Spleen (tissue), 11 donors: ENCODE results near the gene GRAMD1B. TPM values are rescaled to one million over a fixed set of nuclear protein-coding genes. Genes with fewer than 3 reads are reported as not detected.

Source experiments
- DNase-seq: peaks from one replicate; pipeline ENCODE4 v3.0.0-alpha.2; 2020
- H3K27ac ChIP-seq, 8 donors: fragments of 200-600 bp; sonication (generic) in 7 of 8; 1 replicate in 4 of 8; 2 replicates in 4 of 8; pipeline versions ENCODE4 v1.5.0 to v1.8.0; 2016 to 2021; ENCODE audit warnings: inconsistent platforms in 4 of 8, mild to moderate bottlenecking in 4 of 8, moderate library complexity in 1 of 8
- H3K27me3 ChIP-seq, 7 donors: fragments of 200-600 bp; sonication (generic) in 6 of 7; replicated peaks in 1 of 7; 1 replicate in 4 of 7; 2 replicates in 3 of 7; pipeline versions ENCODE4 v1.5.0 to v1.8.0; 2016 to 2021; ENCODE audit warnings: inconsistent platforms in 3 of 7, mild to moderate bottlenecking in 1 of 7
- H3K36me3 ChIP-seq, 6 donors: fragments of 200-600 bp; sonication (generic) in 5 of 6; 1 replicate in 4 of 6; 2 replicates in 2 of 6; pipeline versions ENCODE4 v1.5.0 to v1.8.0; 2016 to 2021; ENCODE audit warnings: inconsistent platforms in 2 of 6
- H3K4me1 ChIP-seq, 6 donors: fragments of 200-600 bp; sonication (generic) in 5 of 6; 1 replicate in 3 of 6; 2 replicates in 3 of 6; pipeline versions ENCODE4 v1.5.0 to v1.8.0; 2016 to 2021; ENCODE audit warnings: inconsistent platforms in 3 of 6
- H3K4me3 ChIP-seq, 8 donors: fragments of 200-600 bp; sonication (generic) in 7 of 8; 1 replicate in 4 of 8; 2 replicates in 4 of 8; pipeline versions ENCODE4 v1.5.0 to v1.8.0; 2016 to 2021; ENCODE audit warnings: inconsistent platforms in 4 of 8, mild to moderate bottlenecking in 4 of 8, moderate library complexity in 2 of 8
- H3K9me3 ChIP-seq, 8 donors: fragments of 200-600 bp; sonication (generic) in 7 of 8; 1 replicate in 4 of 8; 2 replicates in 4 of 8; pipeline versions ENCODE4 v1.5.0 to v1.8.0; 2016 to 2021; ENCODE audit warnings: inconsistent platforms in 4 of 8
- POLR2A ChIP-seq, 3 donors: fragments of 450-650 bp; IDR thresholded peaks; one replicate each; pipeline ENCODE4 v1.5.1; 2017; ENCODE audit warnings: antibody characterized with exemption in 3 of 3, mild to moderate bottlenecking in 1 of 3
- POLR2AphosphoS5 ChIP-seq, 3 donors: sonication (generic); formaldehyde crosslinking; IDR thresholded peaks; one replicate each; pipeline ENCODE4 v1.5.1; 2017; ENCODE audit warnings: antibody characterized with exemption in 3 of 3
- WGBS, 5 donors: extraction: QIAGEN DNeasy Blood & Tissue Kit in 3 of 5; methylation state at CpG; one replicate each; pipeline versions ENCODE4 v1.1.5 to v1.1.7; 2013 to 2018; 5-methylcytosine and 5-hydroxymethylcytosine counted together
- intact Hi-C: fragments of 100-400 bp; cut with DNase I; formaldehyde crosslinking; loops from one replicate; pipeline ENCODE4 v1.15.0; 2023; ENCODE audit warnings: low total_unique reads
- polyA plus RNA-seq, 3 donors: library from polyadenylated mRNA; stranded (reverse); fragments of 200-250 nt; gene quantifications; one replicate each; pipeline ENCODE4 v1.2.1, GENCODE V29; 2013
- total RNA-seq, 7 donors: library from RNA; depleted of rRNA in 3 of 7; stranded (reverse); fragments of >200 nt in 3 of 7; fragmentation: NEBNext Ultra II Directional in 4 of 7; extraction: Animal tissue kit (Norgen Biotek cat#: 25700) in 4 of 7; gene quantifications; one replicate each; pipeline versions ENCODE4 v1.1.0 to v1.2.1, GENCODE V29; 2016 to 2021
- TF ChIP-seq, protein P1 (sequence below), 11 experiments: fragments of 200-600 bp in 7 of 11; fragments of 450-650 bp in 4 of 11; sonication (generic) in 4 of 11; IDR thresholded peaks in 8 of 11; conservative IDR thresholded peaks in 3 of 11; 1 replicate in 7 of 11; 2 replicates in 4 of 11; pipeline versions ENCODE4 v1.4.0 to v1.8.0; 2016 to 2021; ENCODE audit warnings: antibody characterized with exemption in 11 of 11, inconsistent platforms in 4 of 11, mild to moderate bottlenecking in 1 of 11
- donor health status: healthy with polysubstance abuse.
- donor health status: DM: no; HTN: no; CAD: no; lungs with moderate emphysema.
- donor health status: DM: no; HTN: no; CAD: no.
- donor health status: Bipolar disorder and iron deficiency.
- donor health status: healthy.
- donor health status: DM: no; HTN: no; CAD: no.
- donor health status: DM: yes; HTN: yes; CAD: no.

The GRAMD1B gene
- total and polyA plus RNA-seq, 10 donors = 1.7 to 15.6 (median 7.5) TPM

DNA sequence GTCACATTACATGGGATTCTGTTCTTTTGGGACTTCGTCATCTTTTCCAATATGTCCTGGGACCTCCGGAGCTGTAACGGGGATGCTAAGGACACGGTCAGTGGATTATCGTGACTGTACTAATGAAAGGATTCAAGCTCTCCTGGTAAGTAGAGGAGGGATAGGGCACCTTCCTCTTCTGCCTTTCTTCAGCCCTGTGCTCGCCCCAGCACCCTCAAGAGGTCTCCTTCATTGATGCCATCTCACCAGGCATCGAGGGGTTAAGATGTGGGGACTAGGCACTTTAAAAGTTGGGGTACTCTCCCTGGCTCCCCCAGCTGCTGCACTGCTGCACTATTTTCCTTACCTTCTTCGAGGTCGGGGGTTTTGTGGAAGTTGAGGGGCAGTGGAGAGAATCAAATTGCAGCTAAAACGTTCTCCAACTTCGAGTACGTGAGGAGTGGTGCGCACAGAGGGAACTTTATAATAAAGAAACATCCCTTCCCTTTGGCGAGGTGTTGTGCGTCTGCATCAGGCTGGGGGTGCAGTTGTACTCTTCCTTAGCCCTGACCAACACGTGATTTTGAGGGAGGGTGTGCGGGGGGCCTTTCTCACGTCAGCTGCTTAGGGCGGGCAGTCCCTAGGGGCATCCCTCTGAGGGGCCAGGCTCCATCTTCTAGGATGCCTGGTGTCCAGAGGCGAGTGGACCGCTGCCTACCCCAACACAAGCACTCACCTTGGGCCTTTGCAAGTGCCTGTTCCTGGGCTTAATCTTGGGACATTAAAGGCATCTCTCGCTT lies 96.1 kb downstream of the GRAMD1B start:
- Histone ChIP-seq H3K9me3 (peaks cover 0 to 3% (median 0%) of the 10 kb centered on the region in 8 donors), H3K36me3 (no peaks in the 10 kb centered on the region), H3K4me3 (no peak overlapping the region), H3K27me3 (no peaks in the 10 kb centered on the region), H3K27ac (no peak overlapping the region), H3K4me1 (no peaks in the 10 kb centered on the region)
- TF ChIP-seq, protein P1, sequence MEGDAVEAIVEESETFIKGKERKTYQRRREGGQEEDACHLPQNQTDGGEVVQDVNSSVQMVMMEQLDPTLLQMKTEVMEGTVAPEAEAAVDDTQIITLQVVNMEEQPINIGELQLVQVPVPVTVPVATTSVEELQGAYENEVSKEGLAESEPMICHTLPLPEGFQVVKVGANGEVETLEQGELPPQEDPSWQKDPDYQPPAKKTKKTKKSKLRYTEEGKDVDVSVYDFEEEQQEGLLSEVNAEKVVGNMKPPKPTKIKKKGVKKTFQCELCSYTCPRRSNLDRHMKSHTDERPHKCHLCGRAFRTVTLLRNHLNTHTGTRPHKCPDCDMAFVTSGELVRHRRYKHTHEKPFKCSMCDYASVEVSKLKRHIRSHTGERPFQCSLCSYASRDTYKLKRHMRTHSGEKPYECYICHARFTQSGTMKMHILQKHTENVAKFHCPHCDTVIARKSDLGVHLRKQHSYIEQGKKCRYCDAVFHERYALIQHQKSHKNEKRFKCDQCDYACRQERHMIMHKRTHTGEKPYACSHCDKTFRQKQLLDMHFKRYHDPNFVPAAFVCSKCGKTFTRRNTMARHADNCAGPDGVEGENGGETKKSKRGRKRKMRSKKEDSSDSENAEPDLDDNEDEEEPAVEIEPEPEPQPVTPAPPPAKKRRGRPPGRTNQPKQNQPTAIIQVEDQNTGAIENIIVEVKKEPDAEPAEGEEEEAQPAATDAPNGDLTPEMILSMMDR (IDR thresholded peaks at IDR 0.05 in 8 of 11, conservative IDR thresholded peaks at IDR 0.05 in 3 of 11) = no peak
- no peak for TF ChIP-seq POLR2AphosphoS5 (IDR thresholded peaks at IDR 0.05)
- no peak for TF ChIP-seq POLR2A (IDR thresholded peaks at IDR 0.05)
- DNase-seq = no peak
- intact Hi-C loops = no loop called here
- 85 to 91% (median 88%) methylated on average over 18 to 22 of the region's 22 CpGs for WGBS, 5 donors

DNA sequence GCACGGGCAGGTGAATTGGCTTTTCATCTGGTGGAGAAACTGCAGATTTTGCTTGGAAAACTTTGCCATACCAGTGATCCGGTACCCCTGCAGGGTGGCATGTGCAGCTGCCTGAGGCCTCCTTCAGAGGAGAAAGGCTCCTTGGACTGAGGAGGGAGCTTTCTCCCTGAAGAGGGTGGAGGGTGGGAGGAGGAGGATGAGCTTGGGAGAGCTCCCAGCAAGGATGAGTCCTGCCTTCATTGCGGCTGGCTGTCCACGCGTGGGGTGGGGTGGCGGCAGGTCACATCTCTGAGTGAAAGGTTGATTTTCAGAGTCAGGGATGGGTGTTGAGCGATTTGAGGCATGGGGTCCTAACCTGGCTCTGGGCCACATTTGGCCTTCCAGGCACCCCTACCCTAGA lies 96.8 kb downstream of the GRAMD1B start:
- TF ChIP-seq, protein P1 (IDR thresholded peaks at IDR 0.05 in 8 of 11, conservative IDR thresholded peaks at IDR 0.05 in 3 of 11) = no peak
- no peak for TF ChIP-seq POLR2AphosphoS5 (IDR thresholded peaks at IDR 0.05)
- no peak for TF ChIP-seq POLR2A (IDR thresholded peaks at IDR 0.05)
- H3K4me3 ChIP-seq = no peak overlapping the region
- H3K9me3 ChIP-seq = no peaks in the 10 kb centered on the region
- no peak for DNase-seq
- H3K4me1 ChIP-seq = no peaks in the 10 kb centered on the region
- WGBS, 5 donors = 70 to 96% (median 83%) methylated on average over 7 of the region's 7 CpGs
- peaks cover 0 to 2% (median 0%) of the 10 kb centered on the region in 6 donors for H3K36me3 ChIP-seq
- no peak overlapping the region for H3K27ac ChIP-seq
- no peaks in the 10 kb centered on the region for H3K27me3 ChIP-seq
- intact Hi-C loops = no loop called here

- WGBS, 5 donors = 95 to 100% (median 96%) methylated on average over 1 to 3 of the region's 3 CpGs
Observed at GRCh38 chr11:123527526-123527925, 97.5 kb downstream of the GRAMD1B start.

DNA sequence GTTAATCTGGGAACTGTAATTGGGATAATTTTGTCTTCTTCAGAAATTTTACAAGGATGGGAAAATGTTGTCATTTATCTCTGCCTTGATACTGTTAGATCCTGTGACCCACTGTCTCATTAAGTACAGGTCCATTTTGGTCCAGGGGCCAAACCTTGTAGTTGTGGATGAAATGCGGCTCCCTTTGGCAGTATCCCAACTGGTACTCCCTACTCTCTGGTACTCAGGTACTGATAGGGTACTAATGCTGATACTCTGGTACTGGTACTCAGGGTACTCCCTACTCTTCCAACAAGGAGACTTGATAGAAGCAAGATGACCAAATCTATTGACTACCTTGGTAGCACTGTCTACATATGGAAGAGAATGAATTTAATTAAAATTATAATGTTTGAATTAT lies 97.9 kb downstream of the GRAMD1B start:
- H3K36me3 ChIP-seq = peaks cover 0 to 3% (median 0%) of the 10 kb centered on the region in 6 donors
- no peak overlapping the region for H3K4me3 ChIP-seq
- DNase-seq = no peak
- no peaks in the 10 kb centered on the region for H3K4me1 ChIP-seq
- H3K27me3 ChIP-seq = no peaks in the 10 kb centered on the region
- no peak for TF ChIP-seq POLR2AphosphoS5 (IDR thresholded peaks at IDR 0.05)
- TF ChIP-seq, protein P1 (IDR thresholded peaks at IDR 0.05 in 8 of 11, conservative IDR thresholded peaks at IDR 0.05 in 3 of 11) = no peak
- TF ChIP-seq POLR2A (IDR thresholded peaks at IDR 0.05) = no peak
- intact Hi-C loops = no loop called here
- 90 to 100% (median 93%) methylated on average over 1 of the region's 1 CpG for WGBS, 5 donors
- H3K27ac ChIP-seq = no peak overlapping the region
- H3K9me3 ChIP-seq = no peaks in the 10 kb centered on the region

More at GRCh38 chr11:123527526-123527925, 97.5 kb downstream of the GRAMD1B start:
- intact Hi-C loops = no loop called here
- no peaks in the 10 kb centered on the region for H3K4me1 ChIP-seq
- H3K9me3 ChIP-seq = no peaks in the 10 kb centered on the region
- DNase-seq = no peak
- peaks cover 0 to 3% (median 0%) of the 10 kb centered on the region in 6 donors for H3K36me3 ChIP-seq
- H3K27me3 ChIP-seq = no peaks in the 10 kb centered on the region
- no peak overlapping the region for H3K27ac ChIP-seq
- no peak overlapping the region for H3K4me3 ChIP-seq
- no peak for TF ChIP-seq POLR2AphosphoS5 (IDR thresholded peaks at IDR 0.05)
- TF ChIP-seq, protein P1 (IDR thresholded peaks at IDR 0.05 in 8 of 11, conservative IDR thresholded peaks at IDR 0.05 in 3 of 11) = no peak
- TF ChIP-seq POLR2A (IDR thresholded peaks at IDR 0.05) = no peak
